Suppressor macrophage treated with lipopolysaccharide for 1 hour (primary cell): ENCODE results near the gene HNRNPUL1.
"Not testable (repeated sequence)": the region's sequence is repeated elsewhere in the genome, so short reads cannot be mapped to it uniquely, and the experiment has no call there.

Experiments used
- DNase-seq, 3 donors: peaks; one replicate each; pipeline ENCODE4 v3.0.0-alpha.2; 2020 to 2022

HNRNPUL1 gene

GRCh38 chr19:41278478-41278877 is 14.3 kb downstream of the HNRNPUL1 start:
- no peak for DNase-seq

- DNase-seq: no peak
Measured at GRCh38 chr19:41288673-41289530, 24.7 kb downstream of the HNRNPUL1 start.

GRCh38 chr19:41289814-41290213 is 25.6 kb downstream of the HNRNPUL1 start:
- DNase-seq: not testable (repeated sequence)

GRCh38 chr19:41294393-41294792 is 30.2 kb downstream of the HNRNPUL1 start:
- DNase-seq: no peak

GRCh38 chr19:41295499-41295898 is 31.3 kb downstream of the HNRNPUL1 start:
- no peak for DNase-seq

- DNase-seq: no peak
Measured at GRCh38 chr19:41296433-41296871, 32.3 kb downstream of the HNRNPUL1 start.

- no peak for DNase-seq
Measured at GRCh38 chr19:41297628-41298347, 33.6 kb downstream of the HNRNPUL1 start.

- peak; percentile 82 to 92 (median 89) for DNase-seq
Measured at GRCh38 chr19:41298348-41298964, 34.3 kb downstream of the HNRNPUL1 start.

GRCh38 chr19:41299046-41299754 is 35.0 kb downstream of the HNRNPUL1 start:
- DNase-seq: peak in 1 of 3 donors; percentile 19

GRCh38 chr19:41299755-41300089 is 35.5 kb downstream of the HNRNPUL1 start:
- peak; percentile 53 to 80 (median 67) for DNase-seq

- no peak for DNase-seq
Measured at GRCh38 chr19:41300555-41300954, 36.4 kb downstream of the HNRNPUL1 start.

GRCh38 chr19:41302624-41303351 is 38.6 kb downstream of the HNRNPUL1 start:
- DNase-seq: peak in 1 of 3 donors; percentile 41

- DNase-seq: no peak
Measured at GRCh38 chr19:41303954-41304353, 39.8 kb downstream of the HNRNPUL1 start.

- DNase-seq: no peak
Measured at GRCh38 chr19:41304706-41305483, 40.7 kb downstream of the HNRNPUL1 start.

- DNase-seq: no peak
Measured at GRCh38 chr19:41305927-41306793, 42.0 kb downstream of the HNRNPUL1 start.

- peak in 2 of 3 donors; percentile 22 to 54 for DNase-seq
Measured at GRCh38 chr19:41307090-41307875, 43.1 kb downstream of the HNRNPUL1 start.

- no peak for DNase-seq
Measured at GRCh38 chr19:41307954-41308449, 43.8 kb downstream of the HNRNPUL1 start.

GRCh38 chr19:41308450-41309179 is 44.4 kb downstream of the HNRNPUL1 start:
- DNase-seq: peak; percentile 93 to 96 (median 95)
